Upper lobe of right lung (tissue), 1 donor: ENCODE measurements around the gene YIF1A. TPM values are rescaled to one million over a fixed set of nuclear protein-coding genes. Genes with fewer than 3 reads are reported as not detected.

ENCODE experiments used
- ATAC-seq: fragments of 200-7000 bp; cut with Tn5 transposase; one replicate; pipeline ENCODE4 v1.9.1; 2020; ENCODE audit warnings: mild to moderate bottlenecking, moderate library complexity
- DNase-seq: peaks from one replicate; pipeline ENCODE4 v3.0.0-alpha.2; 2020
- H3K27ac ChIP-seq: fragments of 200-600 bp; one replicate; pipeline ENCODE4 v1.8.0; 2022
- H3K27me3 ChIP-seq: fragments of 200-600 bp; one replicate; pipeline ENCODE4 v1.8.0; 2022; ENCODE audit warnings: mild to moderate bottlenecking
- H3K36me3 ChIP-seq: fragments of 200-600 bp; one replicate; pipeline ENCODE4 v1.8.0; 2022
- H3K4me1 ChIP-seq: fragments of 200-600 bp; one replicate; pipeline ENCODE4 v1.8.0; 2022
- H3K4me3 ChIP-seq: fragments of 200-600 bp; one replicate; pipeline ENCODE4 v1.8.0; 2022; ENCODE audit warnings: mild to moderate bottlenecking
- H3K9me3 ChIP-seq: fragments of 200-600 bp; one replicate; pipeline ENCODE4 v1.8.0; 2022
- CTCF ChIP-seq: fragments of 200-600 bp; IDR thresholded peaks from one replicate; pipeline ENCODE4 v1.8.0; 2022; ENCODE audit warnings: antibody characterized with exemption
- intact Hi-C: fragments of 100-400 bp; cut with DNase I; formaldehyde crosslinking; loops from one replicate; pipeline ENCODE4 v1.11.0; 2022
- total RNA-seq: library from RNA; stranded (reverse); fragmentation: NEBNext Ultra II Directional; extraction: Animal tissue kit (Norgen Biotek cat#: 25700); gene quantifications from one replicate; pipeline ENCODE4 v1.2.1, GENCODE V29; 2021
- donor health status: DM: no; HTN: yes; CAD: no; lungs with severe emphysema.

The YIF1A gene
- total RNA-seq, 1 donor from 2014 or later, result 66.9 TPM

DNA sequence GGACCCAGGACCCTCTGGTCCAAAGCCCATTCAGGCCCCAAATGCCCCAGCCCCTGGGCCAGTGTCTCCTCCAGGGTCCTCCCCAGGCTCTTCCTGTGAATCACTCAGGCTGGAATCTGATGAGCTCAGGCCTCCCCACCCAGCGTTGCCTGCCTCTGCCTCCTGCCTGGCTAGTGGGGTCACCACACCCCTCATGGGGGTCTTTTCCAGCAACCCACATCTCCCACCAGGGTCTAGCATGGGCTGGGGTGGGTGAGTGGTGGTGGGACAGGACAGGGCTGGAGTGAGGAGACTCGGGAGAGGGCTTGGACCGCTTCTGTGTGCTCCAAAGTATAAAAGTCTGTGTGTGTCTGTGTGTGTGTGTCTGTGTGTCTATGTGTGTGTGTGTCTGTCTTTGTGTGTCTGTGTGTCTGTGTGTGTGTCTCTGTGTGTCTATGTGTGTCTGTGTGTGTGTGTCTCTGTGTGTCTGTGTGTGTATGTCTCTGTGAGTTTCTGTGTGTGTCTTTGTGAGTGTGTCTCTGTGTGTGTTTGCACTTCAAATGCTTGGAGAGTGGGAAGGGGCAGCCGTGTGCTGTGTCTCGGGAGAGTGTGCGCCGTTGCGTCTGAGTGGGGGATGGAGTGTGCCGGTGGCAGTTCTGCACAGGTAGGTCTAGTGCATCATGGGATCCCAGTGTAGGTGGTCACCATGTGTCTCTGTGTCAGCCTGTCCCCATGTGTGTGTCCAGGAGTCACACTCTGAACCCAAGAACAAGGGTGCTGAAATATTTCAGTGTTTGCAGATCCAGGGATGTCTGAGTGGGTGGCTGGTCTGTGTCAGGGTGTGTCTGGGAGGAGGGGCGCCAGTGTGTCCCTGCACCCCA, 38.5 kb upstream of the YIF1A start:
- Histone ChIP-seq H3K27me3 (no peaks in the 10 kb centered on the region), H3K4me1 (peaks cover 21% of the 10 kb centered on the region), H3K9me3 (no peaks in the 10 kb centered on the region), H3K36me3 (peaks cover 4% of the 10 kb centered on the region), H3K4me3 (no peak overlapping the region), H3K27ac (no peak overlapping the region)
- DNase-seq (no peak), ATAC-seq (no peak)
- intact Hi-C loops, result no loop called here
- TF ChIP-seq CTCF, result no peak

GRCh38 chr11:66326261-66327111, 37.5 kb upstream of the YIF1A start:
- intact Hi-C loops, result no loop called here
- no peaks in the 10 kb centered on the region for H3K27me3 ChIP-seq
- no peaks in the 10 kb centered on the region for H3K36me3 ChIP-seq
- no peak overlapping the region for H3K27ac ChIP-seq
- ATAC-seq (no peak), DNase-seq (no peak)
- H3K4me1 ChIP-seq, result peaks cover 21% of the 10 kb centered on the region
- no peak overlapping the region for H3K4me3 ChIP-seq
- TF ChIP-seq CTCF, result no peak
- no peaks in the 10 kb centered on the region for H3K9me3 ChIP-seq

DNA sequence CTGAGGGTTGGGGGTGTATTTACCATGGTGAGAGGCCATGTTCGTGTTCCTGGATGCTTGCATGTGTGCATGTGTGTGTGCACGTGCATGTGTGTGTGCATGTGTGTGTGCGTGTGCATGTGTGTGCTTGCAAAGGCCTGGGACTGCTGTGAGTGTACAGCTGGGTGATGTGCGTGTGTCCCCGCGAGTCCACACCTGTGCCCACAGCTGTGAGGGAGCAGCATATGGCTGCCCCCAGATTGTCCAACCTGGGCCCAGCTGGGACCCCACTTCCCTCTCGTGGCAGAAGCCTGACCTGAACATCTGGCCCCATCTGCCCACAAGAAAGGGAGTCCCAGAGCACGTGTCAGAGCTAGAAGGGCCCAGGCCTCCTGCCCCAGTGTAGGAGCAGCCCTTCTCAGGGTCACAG, 36.3 kb upstream of the YIF1A start:
- no peak for DNase-seq

DNA sequence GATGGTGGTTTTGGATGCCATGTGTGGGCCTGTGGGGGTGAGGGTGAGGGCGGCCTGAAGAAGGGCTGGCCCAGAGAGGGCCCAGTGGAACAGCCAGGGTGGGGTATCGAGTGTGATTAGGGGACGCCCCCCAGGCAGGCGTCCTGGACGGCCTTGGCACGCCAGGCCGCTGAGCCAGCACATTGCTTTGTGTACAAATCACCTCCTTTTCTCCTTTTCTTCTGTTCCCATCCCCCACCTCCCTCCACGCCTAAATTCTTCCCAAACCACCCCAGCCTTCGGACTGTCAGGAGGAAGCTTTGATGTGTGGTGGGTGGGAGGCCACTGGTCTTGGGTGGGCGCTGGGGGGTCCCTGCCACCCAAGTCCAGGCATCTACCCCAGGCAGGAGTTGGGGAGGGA, 35.7 kb upstream of the YIF1A start:
- Histone ChIP-seq H3K4me1 (peaks cover 21% of the 10 kb centered on the region), H3K9me3 (no peaks in the 10 kb centered on the region), H3K27ac (no peak overlapping the region), H3K4me3 (no peak overlapping the region), H3K36me3 (no peaks in the 10 kb centered on the region), H3K27me3 (no peaks in the 10 kb centered on the region)
- intact Hi-C loops, result no loop called here
- no peak for ATAC-seq
- DNase-seq, result no peak
- no peak for TF ChIP-seq CTCF

More for the DNA sequence above, 36.3 kb upstream of the YIF1A start:
- no peak for TF ChIP-seq CTCF
- Histone ChIP-seq H3K36me3 (no peaks in the 10 kb centered on the region), H3K27me3 (no peaks in the 10 kb centered on the region), H3K4me1 (peaks cover 21% of the 10 kb centered on the region), H3K4me3 (no peak overlapping the region), H3K9me3 (no peaks in the 10 kb centered on the region), H3K27ac (no peak overlapping the region)
- no peak for ATAC-seq
- intact Hi-C loops, result no loop called here

- peaks cover 20% of the 10 kb centered on the region for H3K4me1 ChIP-seq
- H3K9me3 ChIP-seq, result no peaks in the 10 kb centered on the region
- ATAC-seq (no peak), DNase-seq (no peak)
- no peak for TF ChIP-seq CTCF
- intact Hi-C loops, result no loop called here
- no peaks in the 10 kb centered on the region for H3K27me3 ChIP-seq
- H3K4me3 ChIP-seq, result no peak overlapping the region
- no peaks in the 10 kb centered on the region for H3K36me3 ChIP-seq
- H3K27ac ChIP-seq, result no peak overlapping the region
Observed at GRCh38 chr11:66323684-66324083, 34.7 kb upstream of the YIF1A start.
